Epithelial cell of esophagus (primary cell): ENCODE data around the gene TIPRL.

ENCODE experiments used
- DNase-seq: peaks from one replicate; pipeline ENCODE4 v3.0.0; 2010; ENCODE audit warnings: low read depth
- H3K4me3 ChIP-seq: 2 replicates; pipeline ENCODE4 v1.5.1; 2011; ENCODE audit warnings: mild to moderate bottlenecking, low read length, control low read depth
- CTCF ChIP-seq: IDR thresholded peaks from 2 replicates; pipeline ENCODE4 v1.5.1; 2011; ENCODE audit warnings: low read depth, mild to moderate bottlenecking, low read length, control low read depth, inconsistent platforms; ENCODE audit not compliant: insufficient read depth; ENCODE audit errors: missing control alignments

TIPRL gene

GRCh38 chr1:168136709-168137514 is 41.9 kb upstream of the TIPRL start, which contains the start of gene GPR161:
GPR161 (minus strand) TSS chr1:168136930; CDS start chr1:168104850, 32,080 bp downstream.
- H3K4me3 ChIP-seq = peak within 1 kb of the TSS; percentile 58

GRCh38 chr1:168137515-168137821 is 41.3 kb upstream of the TIPRL start:
- no peak for TF ChIP-seq CTCF
- DNase-seq = no peak
- H3K4me3 ChIP-seq = peak overlapping the region; percentile 54

More at GRCh38 chr1:168136709-168137514, 41.9 kb upstream of the TIPRL start, which contains the start of gene GPR161:
- TF ChIP-seq CTCF = peak; percentile 9
- DNase-seq = peak; percentile 55

- no peak for TF ChIP-seq CTCF
These were observed 40.6 kb upstream of the TIPRL start for GRCh38 chr1:168138134-168138533.

GRCh38 chr1:168139070-168139469 is 39.7 kb upstream of the TIPRL start:
- H3K4me3 ChIP-seq = no peak overlapping the region
- no peak for TF ChIP-seq CTCF
- DNase-seq = no peak

More at GRCh38 chr1:168138134-168138533, 40.6 kb upstream of the TIPRL start:
- peak; percentile 75 for DNase-seq
- no peak overlapping the region for H3K4me3 ChIP-seq

GRCh38 chr1:168141871-168142385 is 36.8 kb upstream of the TIPRL start:
- no peak for TF ChIP-seq CTCF

GRCh38 chr1:168145184-168146159 is 33.3 kb upstream of the TIPRL start:
- H3K4me3 ChIP-seq = no peak overlapping the region
- DNase-seq = peak; percentile 86
- peak; percentile 99 for TF ChIP-seq CTCF

More at GRCh38 chr1:168141871-168142385, 36.8 kb upstream of the TIPRL start:
- DNase-seq = no peak
- H3K4me3 ChIP-seq = no peak overlapping the region
